GM12878 (cell line): ENCODE data around the gene PSIP1. TPM values are rescaled to one million over a fixed set of nuclear protein-coding genes. Genes with fewer than 3 reads are reported as not detected.

Source experiments
- ATAC-seq: fragments of 200-7000 bp; cut with Tn5 transposase; 3 replicates; pipeline ENCODE4 v1.9.1; 2020; ENCODE audit warnings: mild to moderate bottlenecking, moderate library complexity
- BruUV-seq: library from RNA; stranded (reverse); fragments of 400-500 nt; replicated peaks from 2 replicates; lab custom pipeline; 2021; lab: Mats Ljungman, UMichigan
- CTCF ChIA-PET: fragments of 300-600 bp; sonication (Branson Sonifier 250); formaldehyde crosslinking; extraction: SDS; loops from one replicate; lab custom pipeline; 2021; ENCODE audit warnings: inconsistent platforms; lab: Yijun Ruan, JAX
- POLR2A ChIA-PET: fragments of 350-600 bp; formaldehyde crosslinking; extraction: SDS; loops from one replicate; lab custom pipeline; 2021; ENCODE audit warnings: inconsistent platforms; lab: Charles Lee
- RAD21 ChIA-PET: fragments of 300-600 bp; sonication (Branson Sonifier 250); formaldehyde crosslinking; loops from one replicate; lab custom pipeline; 2023; ENCODE audit warnings: antibody characterized with exemption; ENCODE audit not compliant: unreplicated experiment; lab: Charles Lee
- SMC1A ChIA-PET: fragments of 300-600 bp; sonication (Branson Sonifier 250); formaldehyde crosslinking; loops from one replicate; lab custom pipeline; 2023; ENCODE audit not compliant: unreplicated experiment, uncharacterized antibody; lab: Charles Lee
- DNase-seq: peaks from one replicate; pipeline ENCODE4 v3.0.0-alpha.2; 2011; ENCODE audit warnings: low read depth, low spot score
- FAIRE-seq: peaks from 3 replicates; lab custom pipeline; 2011; peaks lifted over from hg19 to GRCh38; lab: Jason Lieb, UNC
- H2AFZ ChIP-seq: 2 replicates; pipeline ENCODE4 v1.6.0; 2011; ENCODE audit warnings: low read depth, low read length, control low read depth; ENCODE audit not compliant: control insufficient read depth
- H3K27ac ChIP-seq: 2 replicates; pipeline ENCODE4 v1.5.1; 2011; ENCODE audit warnings: control low read depth; ENCODE audit not compliant: control insufficient read depth, insufficient read depth
- H3K27me3 ChIP-seq, 2 experiments: replicated peaks in 1 of 2; 2 replicates each; pipeline versions ENCODE4 v1.6.0 to v1.6.1; 2011; ENCODE audit warnings: low read length in 1 of 2; ENCODE audit not compliant: control insufficient read depth in 2 of 2, insufficient read depth in 2 of 2
- H3K36me3 ChIP-seq, 2 experiments: 2 replicates each; pipeline ENCODE4 v1.5.1; 2011; ENCODE audit warnings: low read length in 1 of 2; ENCODE audit not compliant: control insufficient read depth in 2 of 2, insufficient read depth in 2 of 2
- H3K4me1 ChIP-seq: 2 replicates; pipeline ENCODE4 v1.6.1; 2011; ENCODE audit warnings: mild to moderate bottlenecking, low read length, moderate library complexity, mixed read lengths; ENCODE audit not compliant: control insufficient read depth, insufficient read depth
- H3K4me2 ChIP-seq: 2 replicates; pipeline ENCODE4 v1.6.0; 2011; ENCODE audit warnings: control low read depth; ENCODE audit not compliant: control insufficient read depth, insufficient read depth
- H3K4me3 ChIP-seq: fragments of 200-600 bp; sonication (generic); 2 replicates; pipeline ENCODE4 v1.5.1; 2016
- H3K79me2 ChIP-seq: 2 replicates; pipeline ENCODE4 v1.6.0; 2011; ENCODE audit warnings: low read length; ENCODE audit not compliant: control insufficient read depth, insufficient read depth
- H3K9ac ChIP-seq: 2 replicates; pipeline ENCODE4 v1.8.0; 2011; ENCODE audit warnings: low read length, control low read depth, mixed read lengths; ENCODE audit not compliant: control insufficient read depth, insufficient read depth
- H3K9me3 ChIP-seq: replicated peaks from 3 replicates; pipeline ENCODE4 v1.5.1; 2011; ENCODE audit warnings: mild to moderate bottlenecking, low read length; ENCODE audit not compliant: control insufficient read depth, insufficient read depth
- H4K20me1 ChIP-seq: 2 replicates; pipeline ENCODE4 v1.6.0; 2011; ENCODE audit not compliant: control insufficient read depth, insufficient read depth
- ATF7 ChIP-seq: fragments of 450-650 bp; IDR thresholded peaks from 2 replicates; pipeline ENCODE4 v1.6.1; 2016; ENCODE audit warnings: low read depth, mild to moderate bottlenecking
- BACH1 ChIP-seq: fragments of 450-650 bp; IDR thresholded peaks from 2 replicates; pipeline ENCODE4 v1.6.1; 2017; ENCODE audit warnings: mild to moderate bottlenecking, borderline replicate concordance
- CBX5 ChIP-seq: sonication (generic); IDR thresholded peaks from 2 replicates; pipeline ENCODE4 v1.6.1; 2016; ENCODE audit warnings: low read depth, moderate library complexity, mild to moderate bottlenecking, inconsistent platforms
- CREM ChIP-seq: IDR thresholded peaks from 2 replicates; pipeline ENCODE4 v1.6.1; 2014; ENCODE audit warnings: antibody characterized with exemption, low read depth
- FOXK2 ChIP-seq: fragments of 450-650 bp; IDR thresholded peaks from 2 replicates; pipeline ENCODE4 v1.6.1; 2017; ENCODE audit warnings: mild to moderate bottlenecking, moderate library complexity
- RUNX3 ChIP-seq: IDR thresholded peaks from 2 replicates; pipeline ENCODE4 v1.6.1; 2012; ENCODE audit warnings: low read length, inconsistent platforms
- WGBS: methylation state at CpG from one replicate; pipeline ENCODE4 v1.1.6; 2016; ENCODE audit warnings: low lambda C conversion rate; ENCODE audit not compliant: insufficient replicate concordance, insufficient coverage; ENCODE audit errors: missing lambda C conversion rate; 5-methylcytosine and 5-hydroxymethylcytosine counted together
- in situ Hi-C: fragments of 300-500 bp; cut with MboI; formaldehyde crosslinking; loops from 9 replicates; pipeline ENCODE4 v1.14.3; 2018; ENCODE audit warnings: mixed read lengths
- intact Hi-C: fragments of 100-400 bp; cut with micrococcal nuclease; formaldehyde crosslinking; loops from one replicate; pipeline ENCODE4 v1.14.2; 2022; ENCODE audit not compliant: unreplicated experiment
- polyA plus RNA-seq, 11 experiments: library from polyadenylated mRNA; depleted of rRNA in 4 of 11; unstranded in 6 of 11; stranded (reverse) in 5 of 11; fragments of >200 nt; fragmentation: Nextera tagmentation in 4 of 11; fragmentation: Illumina TruSeq in 1 of 11; extraction: Ambion mirVana in 4 of 11; extraction: Trizol in 1 of 11; gene quantifications; 1 replicate in 1 of 11; 2 replicates in 10 of 11; pipeline versions ENCODE4 v1.2.1 to v1.2.3, GENCODE V29; 2011 to 2016; ENCODE audit warnings: inconsistent platforms in 2 of 11, missing spikeins in 2 of 11, low read depth in 1 of 11
- total RNA-seq, 4 experiments: library from RNA; depleted of rRNA in 3 of 4; stranded (reverse); fragments of >200 nt in 3 of 4; fragmentation: Illumina TruSeq in 1 of 4; extraction: Trizol in 1 of 4; gene quantifications; 2 replicates each; pipeline versions ENCODE4 v1.2.1 to v1.2.3, GENCODE V29; 2013 to 2021
- TF ChIP-seq, protein P1 (sequence below): fragments of 450-650 bp; IDR thresholded peaks from 2 replicates; pipeline ENCODE4 v1.6.1; 2017; ENCODE audit warnings: mild to moderate bottlenecking, low read depth, inconsistent platforms; ENCODE audit not compliant: poor library complexity, severe bottlenecking
- TF ChIP-seq, protein P2 (sequence below): fragments of 150-350 bp; IDR thresholded peaks from 2 replicates; pipeline ENCODE4 v1.6.1; 2016; ENCODE audit warnings: low read depth, low read length

PSIP1 gene
- total and polyA plus RNA-seq, 10 of the 15 experiments (the other 5 are each of a cell fraction or from before 2014, with no cell fraction given): 75.5 to 299 (median 173) TPM

DNA sequence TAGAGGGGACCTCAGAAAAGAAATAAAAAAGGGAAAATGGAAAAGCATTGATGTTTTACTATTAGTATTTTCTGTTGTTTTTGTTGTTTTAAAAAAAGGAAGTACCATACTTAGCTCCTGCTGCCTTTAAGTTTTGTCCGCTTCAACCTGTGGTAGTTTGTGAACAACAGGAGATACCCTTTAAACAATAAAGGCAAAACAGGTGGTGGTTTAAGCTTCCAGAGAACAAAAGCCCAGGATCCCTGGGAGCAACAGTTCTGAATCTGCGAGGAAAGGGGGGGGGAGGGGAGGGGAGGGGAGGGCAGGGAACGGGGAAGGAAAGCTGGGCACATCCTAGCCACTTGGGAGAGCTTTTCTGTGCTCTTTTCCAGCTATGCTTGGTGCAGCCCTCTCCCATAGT lies 2.1 kb upstream of the PSIP1 start:
- Histone ChIP-seq H3K9me3 (no peaks in the 10 kb centered on the region), H3K4me1 (peaks cover 13% of the 10 kb centered on the region), H3K79me2 (peaks cover 31% of the 10 kb centered on the region), H3K9ac (peak overlapping the region; percentile 51), H3K36me3 (0 out of 4 replicates have a peak, but pooled peaks cover 0 to 2% of the 10 kb centered on the region in 2 experiments), H3K4me2 (peak overlapping the region; percentile 26), H4K20me1 (no peaks in the 10 kb centered on the region), H3K27ac (peak overlapping the region; percentile 99), H3K27me3 (no peaks in the 10 kb centered on the region), H3K4me3 (no peak overlapping the region), H2AFZ (peak overlapping the region; percentile 61)
- ChIA-PET POLR2A (interaction anchor here (0.5 to 4.5 kb wide), 10 partner anchors 9 to 206 kb away, joined by 3 to 70 read pairs (median 3); partner anchors contain the start of gene TTC39B), RAD21 (interaction anchor here (0.5 to 5.5 kb wide), 14 partner anchors 9 to 89 kb away, joined by 3 to 106 read pairs (median 4); partner anchors contain the start of gene CCDC171), SMC1A (interaction anchor here (0.7 to 7.2 kb wide), 12 partner anchors 12 to 300 kb away, joined by 3 to 163 read pairs (median 4); partner anchors contain the start of gene SNAPC3), CTCF (interaction anchor here (0.7 to 7.1 kb wide), 11 partner anchors 9 to 288 kb away, joined by 3 to 133 read pairs (median 8); partner anchors contain the start of gene CCDC171)
- no peak for ATAC-seq
- DNase-seq: no peak
- BruUV-seq: no TSS peak
- intact Hi-C loops: no loop called here
- TF ChIP-seq ATF7 (no peak), BACH1 (no peak), FOXK2 (no peak), CREM (no peak), CBX5 (no peak), RUNX3 (0 out of 2 replicates have a peak, but pooled peaks have one; percentile 2)
- TF ChIP-seq, protein P1, sequence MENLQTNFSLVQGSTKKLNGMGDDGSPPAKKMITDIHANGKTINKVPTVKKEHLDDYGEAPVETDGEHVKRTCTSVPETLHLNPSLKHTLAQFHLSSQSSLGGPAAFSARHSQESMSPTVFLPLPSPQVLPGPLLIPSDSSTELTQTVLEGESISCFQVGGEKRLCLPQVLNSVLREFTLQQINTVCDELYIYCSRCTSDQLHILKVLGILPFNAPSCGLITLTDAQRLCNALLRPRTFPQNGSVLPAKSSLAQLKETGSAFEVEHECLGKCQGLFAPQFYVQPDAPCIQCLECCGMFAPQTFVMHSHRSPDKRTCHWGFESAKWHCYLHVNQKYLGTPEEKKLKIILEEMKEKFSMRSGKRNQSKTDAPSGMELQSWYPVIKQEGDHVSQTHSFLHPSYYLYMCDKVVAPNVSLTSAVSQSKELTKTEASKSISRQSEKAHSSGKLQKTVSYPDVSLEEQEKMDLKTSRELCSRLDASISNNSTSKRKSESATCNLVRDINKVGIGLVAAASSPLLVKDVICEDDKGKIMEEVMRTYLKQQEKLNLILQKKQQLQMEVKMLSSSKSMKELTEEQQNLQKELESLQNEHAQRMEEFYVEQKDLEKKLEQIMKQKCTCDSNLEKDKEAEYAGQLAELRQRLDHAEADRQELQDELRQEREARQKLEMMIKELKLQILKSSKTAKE: no peak
- TF ChIP-seq, protein P2, sequence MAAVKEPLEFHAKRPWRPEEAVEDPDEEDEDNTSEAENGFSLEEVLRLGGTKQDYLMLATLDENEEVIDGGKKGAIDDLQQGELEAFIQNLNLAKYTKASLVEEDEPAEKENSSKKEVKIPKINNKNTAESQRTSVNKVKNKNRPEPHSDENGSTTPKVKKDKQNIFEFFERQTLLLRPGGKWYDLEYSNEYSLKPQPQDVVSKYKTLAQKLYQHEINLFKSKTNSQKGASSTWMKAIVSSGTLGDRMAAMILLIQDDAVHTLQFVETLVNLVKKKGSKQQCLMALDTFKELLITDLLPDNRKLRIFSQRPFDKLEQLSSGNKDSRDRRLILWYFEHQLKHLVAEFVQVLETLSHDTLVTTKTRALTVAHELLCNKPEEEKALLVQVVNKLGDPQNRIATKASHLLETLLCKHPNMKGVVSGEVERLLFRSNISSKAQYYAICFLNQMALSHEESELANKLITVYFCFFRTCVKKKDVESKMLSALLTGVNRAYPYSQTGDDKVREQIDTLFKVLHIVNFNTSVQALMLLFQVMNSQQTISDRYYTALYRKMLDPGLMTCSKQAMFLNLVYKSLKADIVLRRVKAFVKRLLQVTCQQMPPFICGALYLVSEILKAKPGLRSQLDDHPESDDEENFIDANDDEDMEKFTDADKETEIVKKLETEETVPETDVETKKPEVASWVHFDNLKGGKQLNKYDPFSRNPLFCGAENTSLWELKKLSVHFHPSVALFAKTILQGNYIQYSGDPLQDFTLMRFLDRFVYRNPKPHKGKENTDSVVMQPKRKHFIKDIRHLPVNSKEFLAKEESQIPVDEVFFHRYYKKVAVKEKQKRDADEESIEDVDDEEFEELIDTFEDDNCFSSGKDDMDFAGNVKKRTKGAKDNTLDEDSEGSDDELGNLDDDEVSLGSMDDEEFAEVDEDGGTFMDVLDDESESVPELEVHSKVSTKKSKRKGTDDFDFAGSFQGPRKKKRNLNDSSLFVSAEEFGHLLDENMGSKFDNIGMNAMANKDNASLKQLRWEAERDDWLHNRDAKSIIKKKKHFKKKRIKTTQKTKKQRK: no peak
- no peak for FAIRE-seq
- 36% methylated on average over 2 of the region's 3 CpGs for WGBS
- in situ Hi-C loops: no loop called here
